Fibroblast of upper back skin (primary cell): Measurements from ENCODE around the gene PPIE.
"Not testable (repeated sequence)": the region's sequence is repeated elsewhere in the genome, so short reads cannot be mapped to it uniquely, and the experiment has no call there.

Experiments
- DNase-seq: peaks from one replicate; pipeline ENCODE4 v3.0.0-alpha.2; 2013

The PPIE gene

GRCh38 chr1:39760074-39761008 lies 21.7 kb downstream of the PPIE start:
- DNase-seq = no peak

- no peak for DNase-seq
Observed at GRCh38 chr1:39761016-39761415, 22.3 kb downstream of the PPIE start.

GRCh38 chr1:39761557-39762260 lies 23.0 kb downstream of the PPIE start:
- DNase-seq = no peak

DNA sequence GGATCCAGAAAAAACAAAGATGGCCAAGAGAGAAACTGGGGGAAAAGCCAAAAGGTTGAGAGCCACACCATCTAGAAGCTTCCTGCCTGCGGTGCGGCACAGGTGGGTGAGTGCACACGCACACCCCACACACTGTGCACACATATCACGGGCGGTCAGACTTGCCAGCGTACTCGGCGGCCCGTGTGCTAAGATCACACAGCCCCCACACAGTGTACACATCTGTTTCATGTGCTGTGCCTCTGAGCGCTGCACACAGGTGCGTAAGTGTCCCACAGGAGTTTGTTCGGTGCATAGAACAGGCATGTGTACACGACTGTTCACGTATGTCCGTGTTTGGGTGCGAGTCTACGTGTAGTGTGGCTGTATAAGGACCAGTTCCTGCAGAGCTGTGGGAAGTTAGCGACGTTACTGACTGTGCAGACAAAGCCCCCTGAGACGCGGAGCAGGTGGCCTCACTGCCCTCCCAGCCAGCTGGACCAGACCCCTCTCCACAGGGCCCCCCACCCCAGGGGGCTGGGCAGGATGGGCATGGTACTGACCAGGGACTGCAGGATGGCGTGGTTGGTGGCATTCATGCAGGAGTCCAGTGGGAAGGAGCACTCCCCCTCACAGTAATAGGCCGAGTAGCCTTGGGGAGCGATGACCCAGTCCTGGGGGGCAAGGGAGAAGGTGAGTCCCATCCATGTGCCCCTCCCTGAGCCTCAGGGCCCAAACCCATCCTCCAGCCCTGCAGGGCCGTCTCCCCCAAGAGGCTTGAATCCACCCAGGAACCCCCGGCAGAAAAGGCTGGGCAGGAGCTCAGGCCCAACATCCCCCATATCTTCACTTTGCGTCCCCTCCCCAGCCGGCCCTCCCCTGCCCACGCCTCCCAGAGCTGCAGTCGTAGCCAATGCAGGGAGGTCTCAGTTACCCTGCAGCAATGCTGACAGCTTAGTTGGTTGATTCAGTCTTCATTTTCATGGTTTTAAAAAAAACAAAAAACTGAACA lies 24.2 kb downstream of the PPIE start:
- DNase-seq = no peak

DNA sequence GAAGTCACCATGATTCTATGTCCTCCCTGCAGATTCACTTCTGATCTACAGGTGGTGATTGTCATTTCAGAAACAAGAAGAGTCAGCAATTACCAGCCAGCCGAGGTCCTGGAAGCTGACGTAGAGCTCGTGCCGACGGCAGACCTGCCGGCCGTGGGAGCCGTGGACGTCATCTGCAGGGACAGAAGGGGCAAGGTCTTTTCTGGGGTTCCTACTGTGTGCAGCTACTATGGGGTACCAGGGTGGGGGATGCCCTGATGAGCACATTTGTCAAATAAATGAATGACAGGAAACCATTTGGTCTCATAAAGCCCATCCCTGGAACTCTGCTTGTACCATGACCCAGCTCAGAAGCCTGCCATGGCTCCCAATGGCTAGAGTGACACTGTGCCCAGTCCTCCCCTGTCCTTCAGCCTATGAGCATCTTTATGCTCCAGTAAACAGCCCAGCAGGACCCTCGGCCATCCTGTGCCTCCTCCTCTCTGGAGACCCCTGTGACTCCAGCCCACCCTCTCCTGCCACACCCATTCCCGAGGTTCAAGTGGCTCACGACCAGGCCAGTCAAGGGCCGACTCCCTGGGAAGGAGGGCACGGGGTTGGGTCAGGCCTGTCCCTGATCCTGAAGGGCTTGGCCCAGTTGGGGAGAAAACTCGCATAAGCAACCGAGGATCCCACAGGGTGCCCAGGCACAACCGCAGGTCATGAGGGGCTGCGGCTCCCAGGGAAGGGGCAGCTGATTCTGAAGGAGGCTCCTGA lies 25.1 kb downstream of the PPIE start:
- DNase-seq = not testable (repeated sequence)

DNA sequence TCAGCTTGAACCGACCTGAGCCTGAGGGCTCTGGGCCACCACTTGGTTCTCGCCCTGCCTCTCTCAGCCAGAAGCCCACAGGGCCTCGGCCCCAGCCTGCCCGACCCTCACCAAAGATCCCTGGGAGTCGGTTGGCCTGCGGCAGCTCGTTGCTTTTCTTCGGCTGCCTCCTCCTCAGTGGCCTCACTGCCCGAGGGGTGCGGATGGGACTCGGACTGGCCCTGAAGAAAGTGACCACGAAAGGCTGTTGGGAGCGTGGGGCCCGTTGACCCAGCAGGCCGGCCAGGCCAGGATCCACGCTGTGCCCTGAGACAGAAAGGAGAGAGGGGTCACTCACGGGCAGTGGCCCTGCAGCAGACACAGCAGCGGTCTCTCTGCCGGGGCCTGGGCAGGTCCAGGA lies 25.8 kb downstream of the PPIE start:
- DNase-seq = not testable (repeated sequence)

- not testable (repeated sequence) for DNase-seq
Observed at GRCh38 chr1:39766466-39766865, 27.8 kb downstream of the PPIE start.

GRCh38 chr1:39769502-39769901 lies 30.8 kb downstream of the PPIE start:
- not testable (repeated sequence) for DNase-seq

DNA sequence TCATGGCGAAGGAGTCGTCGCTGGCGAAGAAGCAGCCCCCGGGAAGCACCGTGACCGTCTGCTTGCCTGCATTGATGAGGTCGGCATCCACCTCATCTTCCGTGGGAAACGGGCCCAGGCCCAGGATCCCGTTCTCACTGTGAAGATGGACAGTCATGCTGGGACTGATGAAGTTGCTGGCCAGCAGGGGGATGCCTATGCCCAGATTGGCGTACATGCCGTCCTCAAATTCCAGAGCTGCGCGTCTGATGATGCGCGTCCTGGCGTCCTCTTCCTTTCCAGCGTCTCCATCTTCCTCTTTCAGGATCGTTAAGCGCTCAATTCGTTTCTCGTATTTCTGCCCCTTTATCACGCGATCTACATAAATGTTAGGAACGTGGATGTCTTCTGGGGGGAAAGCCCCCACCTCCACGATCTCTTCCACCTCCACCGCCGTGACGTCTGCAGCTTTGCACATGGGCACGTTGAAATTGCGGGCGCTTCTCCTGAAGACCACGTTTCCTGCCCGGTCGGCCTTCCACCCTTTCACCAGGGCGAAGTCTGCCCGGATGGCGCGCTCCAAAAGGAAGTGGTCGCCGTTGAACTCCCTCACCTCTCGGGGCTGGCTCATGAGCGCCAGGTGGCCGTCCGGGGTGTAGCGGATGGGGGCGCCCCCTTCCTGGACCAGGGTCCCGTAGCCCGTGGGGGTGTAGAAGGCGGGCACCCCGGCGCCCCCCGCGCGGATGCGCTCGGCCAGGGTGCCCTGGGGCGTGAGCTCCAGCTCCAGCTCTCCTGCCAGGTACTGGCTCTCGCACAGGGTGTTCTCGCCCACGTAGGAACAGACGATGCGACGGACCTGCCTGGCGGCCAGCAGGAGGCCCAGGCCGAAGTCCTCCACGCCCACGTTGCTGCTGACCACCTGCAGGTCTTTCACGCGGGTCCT lies 31.7 kb downstream of the PPIE start:
- not testable (repeated sequence) for DNase-seq

- not testable (repeated sequence) for DNase-seq
Observed at GRCh38 chr1:39771022-39771532, 32.4 kb downstream of the PPIE start, which contains the start of gene OXCT2. OXCT2 (minus strand) TSS chr1:39771348; CDS start chr1:39771255, 93 bp downstream.

GRCh38 chr1:39773369-39773979 lies 34.8 kb downstream of the PPIE start:
- DNase-seq = not testable (repeated sequence)

GRCh38 chr1:39775141-39775540 lies 36.5 kb downstream of the PPIE start:
- not testable (repeated sequence) for DNase-seq

GRCh38 chr1:39775676-39776399 lies 37.2 kb downstream of the PPIE start:
- not testable (repeated sequence) for DNase-seq

GRCh38 chr1:39776400-39776713 lies 37.7 kb downstream of the PPIE start:
- no peak for DNase-seq

- DNase-seq = no peak
Observed at GRCh38 chr1:39776886-39777285, 38.2 kb downstream of the PPIE start.

GRCh38 chr1:39777306-39777705 lies 38.6 kb downstream of the PPIE start:
- DNase-seq = no peak

- not testable (repeated sequence) for DNase-seq
Observed at GRCh38 chr1:39777896-39778295, 39.2 kb downstream of the PPIE start.

DNA sequence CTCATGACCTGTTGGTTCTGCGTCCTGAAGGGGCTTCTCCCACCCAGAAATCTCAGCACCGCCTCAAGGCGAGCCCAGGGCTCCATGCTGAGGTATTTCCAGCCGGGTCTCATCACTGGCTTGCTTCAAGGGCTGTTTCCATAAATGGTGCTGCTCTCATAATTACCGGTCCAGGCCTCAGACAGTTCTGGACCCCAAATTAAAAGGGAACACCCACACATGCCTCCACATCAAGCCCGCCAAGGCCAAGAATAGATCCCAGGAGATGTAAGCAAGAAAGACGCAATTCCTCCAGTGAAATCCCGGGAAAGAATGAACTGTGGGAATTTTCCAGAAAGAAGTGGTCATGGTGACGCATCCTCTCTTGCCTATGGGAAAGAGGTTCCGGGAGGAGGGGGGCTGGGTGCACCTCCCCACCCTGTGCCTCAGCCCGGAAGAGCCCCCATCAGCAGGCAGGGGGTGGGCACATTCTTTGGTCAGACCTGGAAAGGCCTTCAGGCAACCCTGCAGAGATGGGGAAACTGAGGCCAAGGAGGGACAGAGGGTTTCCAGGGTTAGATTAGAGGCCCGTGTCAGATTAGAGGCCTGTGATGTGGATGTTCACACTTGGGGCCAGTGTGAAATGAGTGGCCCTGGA lies 39.9 kb downstream of the PPIE start:
- DNase-seq = not testable (repeated sequence)

- no peak for DNase-seq
Observed at GRCh38 chr1:39779137-39779536, 40.5 kb downstream of the PPIE start.
